AG04450 (cell line): Measurements from ENCODE around the gene IFNGR1. TPM values are rescaled to one million over a fixed set of nuclear protein-coding genes. Genes with fewer than 3 reads are reported as not detected.
"Not testable (repeated sequence)": the region's sequence is repeated elsewhere in the genome, so short reads cannot be mapped to it uniquely, and the experiment has no call there.

Experiments used
- CTCF ChIA-PET: fragments of 300-600, 350-600 bp; formaldehyde crosslinking; extraction: SDS; loops from one replicate; lab custom pipeline; 2022; ENCODE audit warnings: antibody characterized with exemption, inconsistent platforms; lab: Charles Lee
- POLR2A ChIA-PET: fragments of 350-600 bp; formaldehyde crosslinking; extraction: SDS; loops from one replicate; lab custom pipeline; 2021; ENCODE audit warnings: antibody characterized with exemption, inconsistent platforms; lab: Yijun Ruan, JAX
- DNase-seq: peaks from one replicate; pipeline ENCODE4 v3.0.0-alpha.2; 2011; ENCODE audit warnings: low read depth, low spot score
- H3K27ac ChIP-seq: one replicate; pipeline ENCODE4 v1.5.1; 2012; ENCODE audit warnings: low read depth, low read length, control low read depth
- H3K27me3 ChIP-seq: one replicate; pipeline ENCODE4 v1.6.0; 2012; ENCODE audit warnings: low read length; ENCODE audit not compliant: control insufficient read depth, insufficient read depth
- H3K4me3 ChIP-seq: 2 replicates; pipeline ENCODE4 v1.5.1; 2011; ENCODE audit warnings: mild to moderate bottlenecking, low read depth, low read length, control low read depth
- H3K9me3 ChIP-seq: 2 replicates; pipeline ENCODE4 v1.5.1; 2012; ENCODE audit warnings: low read length; ENCODE audit not compliant: control insufficient read depth, insufficient read depth
- CTCF ChIP-seq: IDR thresholded peaks from 2 replicates; pipeline ENCODE4 v1.5.1; 2011; ENCODE audit warnings: low read depth, low read length, control low read depth, inconsistent platforms
- polyA plus RNA-seq: library from polyadenylated mRNA; depleted of rRNA; stranded (reverse); fragments of >200 nt; gene quantifications from 2 replicates; pipeline ENCODE4 v1.2.3, GENCODE V29; 2011

IFNGR1 gene
- polyA plus RNA-seq, 1 experiment = 36.3 TPM

GRCh38 chr6:137259349-137259748 lies 40.2 kb upstream of the IFNGR1 start:
- no peaks in the 10 kb centered on the region; the same call in 1 of the 2 replicates for H3K9me3 ChIP-seq
- no peak overlapping the region for H3K4me3 ChIP-seq
- CTCF ChIA-PET = no interaction called here
- no peak for TF ChIP-seq CTCF
- POLR2A ChIA-PET = no interaction called here
- peaks cover 2% of the 10 kb centered on the region for H3K27me3 ChIP-seq
- no peak overlapping the region for H3K27ac ChIP-seq
- no peak for DNase-seq

DNA sequence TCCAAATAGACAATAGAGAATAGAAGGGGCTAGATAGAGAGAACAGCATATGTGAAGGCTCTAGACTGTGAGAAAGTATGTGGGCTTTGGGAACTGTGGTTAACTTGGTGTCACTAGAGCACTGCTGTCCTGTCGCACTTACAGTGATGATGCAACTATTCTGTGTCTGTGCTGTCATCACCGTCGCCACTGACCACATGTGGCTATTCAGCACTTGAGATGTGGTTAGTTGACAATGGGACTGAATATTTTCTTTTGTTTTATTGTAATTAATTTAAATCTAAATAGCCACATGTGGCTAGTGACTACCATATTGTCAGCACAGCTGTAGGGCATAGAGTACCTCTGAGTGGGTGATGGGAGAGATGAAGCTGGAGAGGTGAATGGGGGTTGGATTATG lies 39.0 kb upstream of the IFNGR1 start:
- no peak for TF ChIP-seq CTCF
- H3K9me3 ChIP-seq = no peaks in the 10 kb centered on the region; the same call in 1 of the 2 replicates
- no peak for DNase-seq
- ChIA-PET CTCF (interaction anchor here (0.7 kb wide), 1 partner anchor 13 kb away, joined by 3 read pairs; no protein-coding TSS in a partner anchor), POLR2A (no interaction called here)
- H3K27ac ChIP-seq = no peak overlapping the region
- peaks cover 2% of the 10 kb centered on the region for H3K27me3 ChIP-seq
- no peak overlapping the region for H3K4me3 ChIP-seq

GRCh38 chr6:137256350-137257103 lies 37.3 kb upstream of the IFNGR1 start:
- POLR2A ChIA-PET = no interaction called here
- no peak for DNase-seq
- Histone ChIP-seq H3K27ac (no peak overlapping the region), H3K27me3 (peaks cover 2% of the 10 kb centered on the region), H3K4me3 (no peak overlapping the region), H3K9me3 (no peaks in the 10 kb centered on the region; the same call in 1 of the 2 replicates)
- TF ChIP-seq CTCF = no peak
- CTCF ChIA-PET = interaction anchor here (1.8 kb wide), 1 partner anchor 14 kb away, joined by 6 read pairs; no protein-coding TSS in a partner anchor

GRCh38 chr6:137254966-137255365 lies 35.8 kb upstream of the IFNGR1 start:
- TF ChIP-seq CTCF = no peak
- DNase-seq = no peak
- ChIA-PET POLR2A (no interaction called here), CTCF (interaction anchor here (1.0 to 1.8 kb wide), 2 partner anchors 16 to 59 kb away, joined by 3 to 6 read pairs; no protein-coding TSS in a partner anchor)
- Histone ChIP-seq H3K9me3 (no peaks in the 10 kb centered on the region; the same call in 1 of the 2 replicates), H3K27me3 (peaks cover 2% of the 10 kb centered on the region), H3K4me3 (no peak overlapping the region), H3K27ac (no peak overlapping the region)

DNA sequence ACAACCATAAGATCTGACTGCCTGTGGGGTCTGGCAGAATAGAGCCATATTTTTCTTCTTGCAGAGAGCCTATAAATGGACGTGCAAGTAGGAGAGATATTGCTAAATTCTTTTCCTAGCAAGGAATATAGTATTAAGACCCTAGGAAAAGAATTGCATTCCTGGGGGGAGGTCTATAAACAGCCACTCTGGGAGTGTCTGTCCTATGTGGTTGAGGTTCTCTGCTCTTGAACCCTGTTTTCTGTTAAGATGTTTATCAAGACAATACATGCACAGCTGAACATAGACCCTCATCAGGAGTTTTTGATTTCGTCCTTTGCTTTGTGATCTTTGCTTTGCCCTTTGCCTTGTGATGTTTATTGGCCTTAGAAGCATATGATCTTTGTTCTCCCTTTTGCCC lies 35.2 kb upstream of the IFNGR1 start:
- CTCF ChIA-PET = interaction anchor here (1.0 kb wide), 1 partner anchor 60 kb away, joined by 3 read pairs; no protein-coding TSS in a partner anchor
- H3K27me3 ChIP-seq, H3K9me3 ChIP-seq, H3K4me3 ChIP-seq, H3K27ac ChIP-seq, POLR2A ChIA-PET, DNase-seq: not testable (repeated sequence)
